Myometrial cell (primary cell): ENCODE data around the gene FHDC1. TPM values are rescaled to one million over a fixed set of nuclear protein-coding genes. Genes with fewer than 3 reads are reported as not detected.

Experiments used
- total RNA-seq: library from RNA; depleted of rRNA; stranded (reverse); fragments of >200 nt; gene quantifications from 2 replicates; pipeline ENCODE4 v1.2.3, GENCODE V29; 2015

The FHDC1 gene, protein sequence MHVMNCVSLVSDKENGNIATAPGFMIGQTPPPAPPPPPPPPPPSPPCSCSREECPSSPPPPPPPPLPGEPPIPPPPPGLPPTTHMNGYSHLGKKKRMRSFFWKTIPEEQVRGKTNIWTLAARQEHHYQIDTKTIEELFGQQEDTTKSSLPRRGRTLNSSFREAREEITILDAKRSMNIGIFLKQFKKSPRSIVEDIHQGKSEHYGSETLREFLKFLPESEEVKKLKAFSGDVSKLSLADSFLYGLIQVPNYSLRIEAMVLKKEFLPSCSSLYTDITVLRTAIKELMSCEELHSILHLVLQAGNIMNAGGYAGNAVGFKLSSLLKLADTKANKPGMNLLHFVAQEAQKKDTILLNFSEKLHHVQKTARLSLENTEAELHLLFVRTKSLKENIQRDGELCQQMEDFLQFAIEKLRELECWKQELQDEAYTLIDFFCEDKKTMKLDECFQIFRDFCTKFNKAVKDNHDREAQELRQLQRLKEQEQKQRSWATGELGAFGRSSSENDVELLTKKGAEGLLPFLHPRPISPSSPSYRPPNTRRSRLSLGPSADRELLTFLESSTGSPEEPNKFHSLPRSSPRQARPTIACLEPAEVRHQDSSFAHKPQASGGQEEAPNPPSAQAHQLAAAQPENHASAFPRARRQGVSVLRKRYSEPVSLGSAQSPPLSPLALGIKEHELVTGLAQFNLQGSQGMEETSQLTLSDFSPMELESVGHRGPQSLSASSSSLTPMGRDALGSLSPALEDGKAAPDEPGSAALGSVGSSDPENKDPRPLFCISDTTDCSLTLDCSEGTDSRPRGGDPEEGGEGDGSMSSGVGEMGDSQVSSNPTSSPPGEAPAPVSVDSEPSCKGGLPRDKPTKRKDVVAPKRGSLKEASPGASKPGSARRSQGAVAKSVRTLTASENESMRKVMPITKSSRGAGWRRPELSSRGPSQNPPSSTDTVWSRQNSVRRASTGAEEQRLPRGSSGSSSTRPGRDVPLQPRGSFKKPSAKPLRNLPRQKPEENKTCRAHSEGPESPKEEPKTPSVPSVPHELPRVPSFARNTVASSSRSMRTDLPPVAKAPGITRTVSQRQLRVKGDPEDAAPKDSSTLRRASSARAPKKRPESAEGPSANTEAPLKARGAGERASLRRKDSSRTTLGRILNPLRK
- total RNA-seq, result under 0.01 and 0.18 TPM in 2 replicates

DNA sequence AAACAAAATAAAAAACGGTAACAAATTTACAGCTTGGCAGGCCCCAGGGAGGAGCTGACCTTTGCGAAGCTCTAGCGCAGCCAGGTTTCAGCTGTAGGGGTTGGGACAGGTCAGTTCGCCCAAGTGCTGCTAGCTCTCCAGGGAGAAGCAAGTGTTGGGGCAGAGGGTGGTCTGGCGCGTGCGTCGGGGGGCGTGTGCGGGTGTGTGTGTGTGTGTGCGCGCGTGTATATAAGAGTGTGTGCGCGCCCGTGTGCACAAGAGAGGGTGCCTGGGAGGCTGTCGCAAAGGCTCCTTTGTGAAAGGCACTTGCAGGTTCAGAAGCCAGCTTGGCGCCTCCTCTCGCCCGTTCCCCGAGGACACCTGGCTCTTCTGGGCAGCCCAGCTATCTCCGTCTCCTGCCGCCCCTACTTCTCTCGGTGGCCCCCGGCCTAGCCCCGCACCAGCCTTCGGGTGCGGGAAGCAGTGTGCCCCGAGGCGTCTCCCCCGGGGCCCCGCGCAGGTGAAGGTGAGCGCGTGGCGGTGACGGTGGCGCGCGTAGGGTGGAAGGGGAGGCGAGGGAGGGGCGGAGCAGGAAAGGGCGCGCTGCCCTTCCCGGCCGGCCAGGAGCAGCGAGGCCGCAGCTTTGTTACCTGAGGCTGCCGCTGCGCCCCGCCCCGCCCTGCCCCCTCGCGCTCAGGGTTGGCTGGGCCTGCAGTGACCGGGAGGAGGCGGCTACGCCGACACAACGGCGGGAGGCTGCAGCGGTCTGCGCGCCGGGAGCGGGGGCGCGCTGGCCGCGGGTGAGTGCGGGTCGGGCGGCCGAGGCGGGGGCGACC is at the start of gene FHDC1:
Gene FHDC1, plus strand, starts transcription at position 693 of the 815 bp plus-strand sequence. CDS start 6,735 bp downstream, outside the sequence.

Other genes with a start within 250 kb of the FHDC1 start
- 0.18 TPM in 1 of 2 replicates, not detected in the other for gene TIGD4, start 156.6 kb upstream of the FHDC1 start, total RNA-seq
- gene ARFIP1, start 156.4 kb upstream of the FHDC1 start, total RNA-seq, result 38.3 TPM in 2 replicates